Measurements from ENCODE around the gene ARL8A.
"Not testable (repeated sequence)": the region's sequence is repeated elsewhere in the genome, so short reads cannot be mapped to it uniquely, and the experiment has no call there.

Gene ARL8A

DNA sequence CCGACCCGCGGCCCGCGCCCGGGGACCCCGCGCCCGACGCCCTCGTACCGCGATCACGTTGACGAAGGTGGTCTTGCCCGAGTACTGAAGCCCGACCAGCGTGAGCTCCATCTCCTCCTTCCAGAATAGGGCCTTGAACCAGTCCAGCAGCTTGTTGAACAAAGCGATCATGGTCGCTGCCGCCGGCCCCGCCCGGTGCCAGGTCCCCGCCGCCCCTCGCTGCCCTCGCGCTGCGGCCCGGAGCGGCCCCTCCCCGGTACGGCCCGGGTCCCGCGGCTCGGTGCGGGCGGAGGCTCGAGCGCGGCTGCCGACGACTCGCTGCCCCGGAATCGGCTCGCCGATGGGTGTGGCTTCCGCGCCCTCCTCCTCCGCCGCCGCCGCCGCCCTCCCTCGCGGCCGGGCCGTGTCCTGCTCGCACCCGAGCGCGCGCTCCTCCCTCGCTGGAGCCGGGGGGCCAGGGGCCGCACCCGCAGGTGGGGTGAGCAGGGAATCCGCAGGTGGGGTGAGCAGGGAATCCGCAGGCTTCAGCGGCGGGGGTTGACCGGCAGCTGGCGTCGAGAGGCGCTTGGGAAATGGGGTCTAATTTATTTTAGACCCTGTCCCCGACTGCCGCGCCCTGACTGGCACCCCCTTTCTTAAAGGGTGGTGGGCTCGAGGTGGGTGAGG is at the start of gene ARL8A:
Gene ARL8A, minus strand, starts transcription at position 336 of the 666 bp plus-strand sequence. Its CDS starts 165 bp downstream, at position 171.
- no peak for DNase-seq (ENCODE audit: low read depth in 3 of 3)

DNA sequence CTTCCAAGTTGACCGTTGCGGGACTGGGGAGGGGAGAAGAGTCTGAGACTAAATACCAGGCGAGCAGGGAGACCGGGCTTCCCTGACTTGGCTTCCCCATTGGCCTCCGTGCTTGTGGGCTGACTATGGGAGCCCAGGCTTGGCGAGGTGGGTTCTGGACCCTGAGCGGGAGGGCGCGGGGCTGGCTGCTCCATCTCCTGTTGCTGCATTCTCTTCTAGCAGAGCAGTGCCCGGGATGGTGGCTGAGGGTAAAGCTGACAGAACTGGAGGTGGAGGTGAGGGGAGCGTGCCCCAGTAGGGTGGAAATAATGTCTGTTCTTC is 49.8 kb upstream of the ARL8A start:
- no peak for DNase-seq (ENCODE audit: low read depth in 3 of 3)

DNA sequence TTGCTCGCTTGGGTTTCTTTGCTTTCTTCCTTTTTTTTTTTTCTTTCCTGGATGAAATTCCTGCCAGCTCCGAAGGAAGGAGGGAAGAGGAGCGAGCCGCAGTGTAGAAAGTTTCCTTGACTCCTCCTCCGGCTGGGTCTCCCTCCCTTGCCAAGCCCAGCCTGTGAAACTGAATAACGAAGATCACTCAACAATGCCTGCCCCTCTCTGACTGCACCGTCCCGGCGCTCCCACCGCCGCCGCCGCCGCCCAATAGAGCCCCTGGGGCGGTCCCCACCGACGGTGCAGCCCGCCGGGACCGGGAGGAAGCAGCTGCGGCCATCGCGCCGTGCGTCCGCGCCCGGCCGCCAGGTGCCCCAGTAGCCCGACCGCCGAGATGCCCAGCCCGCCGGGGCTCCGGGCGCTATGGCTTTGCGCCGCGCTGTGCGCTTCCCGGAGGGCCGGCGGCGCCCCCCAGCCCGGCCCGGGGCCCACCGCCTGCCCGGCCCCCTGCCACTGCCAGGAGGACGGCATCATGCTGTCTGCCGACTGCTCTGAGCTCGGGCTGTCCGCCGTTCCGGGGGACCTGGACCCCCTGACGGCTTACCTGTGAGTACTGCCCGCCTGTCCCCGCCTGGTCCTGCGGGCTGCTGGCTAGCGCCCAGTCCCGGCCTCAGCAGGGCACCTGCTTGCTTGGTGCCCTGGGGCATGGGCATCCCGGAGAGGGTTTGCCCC is 49.2 kb upstream of the ARL8A start, which contains the start of gene LGR6:
Gene LGR6, plus strand, starts transcription at position 186 of the 714 bp plus-strand sequence. Its CDS starts 191 bp downstream, at position 377.
- DNase-seq (ENCODE audit: low read depth in 3 of 3) = no peak

DNA sequence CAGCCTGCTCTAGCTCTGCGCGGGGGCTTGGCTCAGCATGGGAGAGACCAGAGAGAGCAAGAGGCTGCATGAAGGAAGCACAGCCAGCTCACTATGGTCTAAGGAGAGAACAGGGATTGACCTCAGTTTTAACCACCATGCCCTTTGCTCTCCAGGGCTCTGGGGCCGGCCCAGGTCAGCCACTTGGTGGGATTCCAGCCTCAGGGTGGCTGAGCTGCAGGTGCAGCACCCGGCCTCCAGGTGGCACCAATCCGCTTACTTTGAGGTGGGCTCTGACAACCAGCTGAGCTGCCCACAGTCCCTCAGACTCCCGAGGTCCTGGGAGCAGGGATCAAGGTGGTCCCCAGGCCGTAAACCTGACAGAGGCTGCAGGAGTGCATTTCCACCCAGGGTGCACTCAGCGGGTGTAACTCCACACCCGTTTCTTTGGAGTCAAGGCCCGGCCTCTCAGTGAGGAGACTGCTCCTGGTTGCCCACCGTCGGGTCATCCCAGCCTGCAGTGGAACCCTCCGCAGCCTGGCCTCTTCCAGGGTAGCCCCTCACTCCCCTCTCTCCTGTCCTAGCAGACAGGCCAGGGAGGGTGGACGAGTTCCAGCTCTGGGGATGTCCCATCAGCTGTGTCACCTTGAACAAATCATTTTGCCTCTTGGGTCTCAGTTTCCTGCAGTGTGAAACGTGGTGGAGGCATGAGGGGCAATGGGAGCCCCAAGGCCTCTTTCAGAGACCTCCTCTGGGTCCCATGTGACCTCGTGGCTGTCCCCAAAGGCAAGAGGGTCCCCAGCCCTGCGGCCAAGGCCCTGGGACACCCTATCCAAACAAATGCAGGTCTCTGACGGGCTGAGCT is 48.5 kb upstream of the ARL8A start:
- peak in 2 of 3 donors; percentile 18 to 46 for DNase-seq (ENCODE audit: low read depth in 3 of 3)

DNA sequence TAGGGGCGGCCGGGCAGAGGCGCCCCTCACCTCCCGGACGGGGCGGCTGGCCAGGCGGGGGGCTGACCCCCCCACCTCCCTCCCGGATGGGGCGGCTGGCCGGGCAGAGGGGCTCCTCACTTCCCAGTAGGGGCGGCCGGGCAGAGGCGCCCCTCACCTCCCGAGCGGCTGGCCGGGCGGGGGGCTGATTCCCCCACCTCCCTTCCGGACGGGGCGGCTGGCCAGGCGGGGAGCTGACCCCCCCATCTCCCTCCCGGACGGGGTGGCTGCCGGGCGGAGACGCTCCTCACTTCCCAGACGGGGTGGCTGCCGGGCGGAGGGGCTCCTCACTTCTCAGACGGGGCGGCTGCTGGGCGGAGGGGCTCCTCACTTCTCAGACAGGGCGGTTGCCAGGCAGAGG is 46.9 kb upstream of the ARL8A start:
- not testable (repeated sequence) for DNase-seq (ENCODE audit: low read depth in 3 of 3)

DNA sequence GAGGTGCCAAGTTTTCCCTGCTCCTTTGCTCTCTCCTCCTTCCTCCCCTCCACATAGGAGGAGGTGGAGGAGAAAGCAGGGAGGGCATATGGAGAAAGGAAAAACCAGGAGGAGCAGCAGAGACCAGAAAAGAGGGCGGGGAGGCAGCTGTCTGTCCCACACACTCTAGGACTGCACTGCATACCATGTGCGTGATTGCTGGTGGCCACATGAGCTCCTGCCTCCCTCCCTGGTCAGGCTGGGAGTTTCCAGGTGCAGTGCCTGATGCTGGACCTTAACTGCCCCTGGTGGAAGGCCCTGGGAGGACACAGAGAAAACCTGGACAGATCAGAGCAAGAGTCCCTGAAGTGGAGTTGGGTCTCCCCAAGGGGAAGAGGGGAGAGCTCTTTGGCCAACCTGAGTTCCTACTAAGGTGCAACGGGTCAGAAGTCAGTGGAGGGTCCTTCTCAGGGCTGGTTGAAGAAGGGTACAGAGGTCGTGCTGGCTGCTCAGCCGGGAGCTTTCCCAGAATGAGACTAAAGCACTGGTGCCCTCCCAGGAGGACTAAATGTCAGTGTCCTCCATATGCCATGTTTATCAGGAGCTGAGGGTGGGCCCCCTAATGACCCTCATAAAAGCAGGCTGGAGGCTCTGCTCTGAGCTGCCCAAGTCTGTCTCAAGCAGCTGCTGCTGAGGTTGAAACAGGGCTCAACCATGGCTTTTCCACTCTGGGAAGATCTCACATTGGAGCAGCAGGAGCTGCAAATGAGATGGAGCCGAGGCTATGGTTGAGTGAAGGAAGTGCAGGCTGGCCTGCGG is 45.6 kb upstream of the ARL8A start:
- no peak for DNase-seq (ENCODE audit: low read depth in 3 of 3)

DNA sequence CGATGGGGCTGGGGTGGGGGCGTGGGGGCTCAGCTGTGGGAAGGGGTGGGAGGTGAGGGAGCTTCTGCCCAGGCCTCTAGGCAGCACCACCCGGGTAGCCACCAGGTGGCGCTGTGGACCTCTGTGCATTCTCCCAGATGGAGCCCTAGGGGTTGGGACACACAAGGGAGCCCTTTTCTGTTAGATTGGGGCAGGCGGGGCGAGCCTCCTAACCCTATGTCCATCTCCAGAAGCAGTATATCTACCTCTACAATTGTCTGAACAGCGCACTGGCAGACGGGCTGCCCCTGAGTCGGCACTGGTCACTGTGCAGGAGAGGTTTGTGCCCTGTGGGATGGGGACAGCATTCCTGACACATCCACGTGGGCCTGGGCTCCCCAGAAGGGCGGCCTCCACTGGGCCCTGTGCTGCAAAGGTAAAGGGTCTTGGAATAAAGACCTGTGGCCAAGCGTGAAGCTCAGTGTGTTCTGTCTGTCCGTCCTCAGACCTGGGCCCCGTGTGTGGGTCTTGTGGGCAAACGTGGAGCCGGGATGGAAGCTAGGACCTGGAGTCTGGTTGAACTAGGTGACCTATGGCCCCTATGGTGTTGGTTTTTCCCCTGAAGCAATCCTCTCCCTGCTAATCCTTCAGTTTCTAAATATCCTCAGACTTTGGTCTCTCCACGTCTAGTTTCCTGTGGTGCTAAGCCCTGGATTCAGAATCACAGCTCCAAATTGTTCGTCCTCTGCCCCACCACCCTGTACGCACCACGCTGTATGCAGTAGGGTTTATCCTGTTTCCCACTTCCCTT is 44.7 kb upstream of the ARL8A start:
- peak; percentile 64 to 83 (median 80) for DNase-seq (ENCODE audit: low read depth in 3 of 3)

DNA sequence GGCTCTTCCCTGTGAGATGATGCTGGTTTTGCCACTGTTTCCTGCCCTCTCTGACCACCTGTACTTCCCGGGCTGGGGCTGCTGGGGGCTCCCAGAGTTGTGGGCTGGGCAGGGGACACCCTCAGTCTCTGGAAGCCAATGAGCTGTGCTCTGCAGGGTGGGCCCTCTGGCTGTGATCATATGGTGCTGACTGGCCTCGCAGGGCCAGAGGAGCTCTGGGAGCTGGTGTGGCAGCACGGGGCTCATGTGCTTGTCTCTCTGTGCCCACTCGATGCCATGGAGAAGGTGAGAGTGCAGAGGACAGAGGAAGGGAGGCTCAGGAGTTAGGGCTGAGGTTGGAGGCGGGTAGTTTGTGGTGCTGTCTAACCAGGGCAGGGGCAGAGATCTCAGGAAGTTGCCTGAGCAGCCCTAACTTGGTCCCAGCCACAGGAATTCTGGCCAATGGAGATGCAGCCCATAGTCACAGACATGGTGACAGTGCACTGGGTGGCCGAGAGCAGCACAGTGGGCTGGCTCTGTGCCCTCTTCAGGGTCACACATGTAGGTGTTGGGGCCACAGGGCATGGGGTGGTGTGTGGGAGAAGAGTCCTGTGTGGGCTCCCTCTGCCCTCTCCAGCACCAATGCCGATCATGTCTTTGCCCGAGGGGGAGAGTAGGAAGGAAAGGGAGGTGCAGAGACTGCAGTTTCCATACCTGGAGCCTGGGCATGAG is 43.3 kb upstream of the ARL8A start:
- no peak for DNase-seq (ENCODE audit: low read depth in 3 of 3)

DNA sequence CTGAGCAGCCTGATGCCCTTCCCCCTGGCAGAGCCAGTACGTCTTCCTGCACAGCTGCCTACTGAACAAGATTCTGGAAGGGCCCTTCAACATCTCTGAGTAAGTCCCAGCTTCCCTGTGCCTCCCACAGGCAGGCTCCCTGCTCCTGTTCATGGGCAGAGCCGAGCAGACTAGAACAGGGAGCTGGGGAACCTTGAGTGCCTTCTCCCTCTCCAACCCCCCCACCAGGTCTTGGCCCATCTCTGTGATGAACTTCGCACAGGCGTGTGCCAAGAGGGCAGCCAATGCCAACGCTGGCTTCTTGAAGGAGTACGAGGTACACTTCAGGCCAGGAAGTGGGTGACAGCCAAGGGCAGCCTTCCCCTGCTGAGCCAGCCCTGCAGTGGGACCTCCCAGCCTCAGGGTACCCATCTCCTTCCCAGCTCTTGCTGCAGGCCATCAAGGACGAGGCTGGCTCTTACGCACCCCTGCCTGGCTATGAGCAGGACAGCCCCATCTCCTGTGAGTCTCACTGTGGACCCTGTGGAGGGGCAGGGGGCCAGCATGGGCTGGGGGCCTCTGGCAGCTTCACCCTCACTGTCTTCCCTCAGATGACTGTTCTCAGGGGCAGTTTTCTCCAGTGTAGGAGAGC is 42.6 kb upstream of the ARL8A start:
- DNase-seq (ENCODE audit: low read depth in 3 of 3) = no peak

DNA sequence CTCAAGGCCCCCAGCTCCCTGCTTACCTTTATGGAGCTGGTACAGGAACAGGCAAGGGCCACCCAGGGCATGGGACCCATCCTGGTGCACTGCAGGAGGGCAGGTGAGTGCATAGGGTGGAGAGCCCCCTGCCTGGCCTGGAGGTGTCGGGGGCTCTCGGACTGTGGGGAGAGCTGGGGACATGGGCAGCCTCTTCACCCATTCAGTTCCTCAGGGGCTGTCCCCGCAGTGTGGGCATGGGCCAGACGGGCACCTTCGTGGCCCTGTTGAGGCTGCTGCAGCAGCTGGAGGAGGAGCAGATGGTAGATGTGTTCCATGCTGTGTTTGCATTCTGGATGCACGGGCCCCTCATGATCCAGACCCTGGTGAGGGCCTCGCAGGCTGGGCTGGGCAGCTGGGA is 41.8 kb upstream of the ARL8A start:
- no peak for DNase-seq (ENCODE audit: low read depth in 3 of 3)

DNA sequence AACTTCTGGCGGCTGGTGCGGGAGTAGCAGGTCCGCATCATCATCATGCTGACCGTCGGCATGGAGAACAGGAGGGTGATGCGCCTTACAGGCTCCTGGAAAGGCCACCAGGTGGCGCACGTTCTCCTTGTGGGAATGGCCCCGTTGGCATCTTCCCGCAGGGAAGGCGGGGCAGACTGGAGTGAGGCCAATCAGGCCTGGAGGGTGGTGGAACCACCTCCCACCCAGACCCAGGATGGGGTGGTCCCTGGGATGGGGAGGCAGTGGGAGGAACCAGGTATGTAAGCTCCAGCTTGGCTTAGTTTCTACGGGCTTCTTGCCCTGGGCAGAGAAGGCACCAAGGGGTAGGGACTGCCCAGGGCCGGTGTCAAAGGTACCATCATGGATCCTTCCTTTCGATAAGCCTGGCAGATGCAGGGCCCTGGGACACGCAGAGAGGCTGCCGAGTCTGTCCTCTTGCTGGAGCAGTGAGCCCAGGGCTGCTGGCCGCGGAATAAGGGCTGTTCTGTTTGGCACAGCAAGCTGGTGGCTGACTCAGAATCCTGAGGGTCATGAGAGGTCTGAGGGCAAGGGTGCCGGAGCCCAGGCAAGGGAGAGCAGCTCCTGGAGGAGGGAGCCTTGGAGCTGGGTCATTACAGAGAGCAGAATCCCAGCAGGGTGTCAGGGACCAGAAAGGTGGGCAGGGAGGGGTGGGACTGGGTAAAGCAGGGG is 40.4 kb upstream of the ARL8A start:
- peak; percentile 59 to 73 (median 67) for DNase-seq (ENCODE audit: low read depth in 3 of 3)

DNA sequence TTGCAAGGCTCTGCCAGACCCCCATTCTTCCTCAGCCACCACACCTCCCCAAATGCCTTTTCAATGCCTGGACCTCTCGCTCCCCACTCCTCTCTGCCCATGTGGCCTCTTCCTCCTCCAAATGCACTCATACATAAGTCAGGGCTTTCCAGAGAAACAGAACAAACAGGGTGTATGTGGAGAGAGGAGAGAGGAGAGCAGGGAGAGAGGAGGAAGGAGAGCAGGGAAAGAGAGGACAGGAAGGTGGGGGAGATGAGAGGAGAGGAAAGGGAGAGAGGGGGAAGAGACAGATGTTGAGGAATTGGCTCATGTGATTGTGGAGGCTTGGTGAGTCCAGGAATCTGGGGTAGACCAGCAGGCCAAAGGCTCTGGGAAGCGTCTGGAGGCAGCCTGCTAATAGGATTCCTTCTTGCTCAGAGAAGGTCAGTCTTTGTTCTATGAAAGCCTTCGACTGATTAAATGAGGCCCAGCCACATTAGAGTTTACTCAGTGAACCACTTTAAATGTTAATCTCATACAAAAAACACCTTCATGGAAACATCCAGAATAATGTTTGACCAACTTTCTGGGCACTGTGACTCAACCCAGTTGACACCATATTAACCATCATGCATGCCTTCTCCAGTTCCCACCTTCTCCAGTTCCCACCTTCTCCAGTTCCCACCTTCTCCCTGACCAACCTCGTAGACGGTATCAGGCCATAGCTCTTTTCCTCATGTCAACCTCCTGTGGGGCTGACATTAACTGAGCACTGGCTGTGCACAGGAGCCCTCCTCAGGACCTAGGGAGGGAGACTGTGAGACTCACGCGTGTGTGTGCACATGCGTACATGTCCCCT is 37.7 kb upstream of the ARL8A start:
- no peak for DNase-seq (ENCODE audit: low read depth in 3 of 3)

DNA sequence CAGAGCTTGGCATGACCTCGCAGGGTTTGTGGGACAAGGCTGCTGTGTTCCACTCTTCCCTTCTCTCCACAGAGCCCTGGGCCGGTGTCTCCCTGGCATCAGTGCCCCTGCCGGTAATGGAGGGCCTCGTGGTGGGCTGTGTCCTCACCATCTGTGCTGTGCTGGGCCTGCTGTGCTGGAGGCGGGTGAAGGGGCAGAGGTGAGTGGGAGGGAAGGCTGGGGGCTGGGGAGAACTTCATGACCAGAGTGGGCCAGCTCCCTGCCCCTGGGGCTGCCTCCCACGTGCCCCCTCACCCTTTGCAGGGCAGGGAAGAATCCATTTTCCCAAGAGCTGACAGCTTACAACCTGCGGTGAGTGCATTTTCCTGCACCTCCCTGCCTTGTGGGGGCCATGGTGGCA is 37.0 kb upstream of the ARL8A start:
- no peak for DNase-seq (ENCODE audit: low read depth in 3 of 3)

DNA sequence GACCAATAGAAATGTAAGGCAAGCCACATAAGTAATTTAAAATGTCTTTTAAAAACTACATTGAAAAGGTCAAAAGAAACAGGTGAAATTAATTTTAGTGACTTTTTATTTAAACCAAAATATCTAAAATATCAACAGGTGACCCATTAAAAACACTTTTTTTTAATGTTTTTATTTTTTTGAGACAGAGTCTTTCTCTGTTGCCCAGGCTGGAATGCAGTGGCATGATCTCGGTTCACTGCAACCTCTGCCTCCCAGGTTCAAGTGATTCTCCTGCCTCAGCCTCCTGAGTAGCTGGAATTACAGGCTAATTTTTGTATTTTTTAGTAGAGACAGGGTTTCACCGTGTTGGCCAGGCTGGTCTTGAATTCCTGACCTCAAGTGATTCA is 36.2 kb upstream of the ARL8A start:
- not testable (repeated sequence) for DNase-seq (ENCODE audit: low read depth in 3 of 3)

DNA sequence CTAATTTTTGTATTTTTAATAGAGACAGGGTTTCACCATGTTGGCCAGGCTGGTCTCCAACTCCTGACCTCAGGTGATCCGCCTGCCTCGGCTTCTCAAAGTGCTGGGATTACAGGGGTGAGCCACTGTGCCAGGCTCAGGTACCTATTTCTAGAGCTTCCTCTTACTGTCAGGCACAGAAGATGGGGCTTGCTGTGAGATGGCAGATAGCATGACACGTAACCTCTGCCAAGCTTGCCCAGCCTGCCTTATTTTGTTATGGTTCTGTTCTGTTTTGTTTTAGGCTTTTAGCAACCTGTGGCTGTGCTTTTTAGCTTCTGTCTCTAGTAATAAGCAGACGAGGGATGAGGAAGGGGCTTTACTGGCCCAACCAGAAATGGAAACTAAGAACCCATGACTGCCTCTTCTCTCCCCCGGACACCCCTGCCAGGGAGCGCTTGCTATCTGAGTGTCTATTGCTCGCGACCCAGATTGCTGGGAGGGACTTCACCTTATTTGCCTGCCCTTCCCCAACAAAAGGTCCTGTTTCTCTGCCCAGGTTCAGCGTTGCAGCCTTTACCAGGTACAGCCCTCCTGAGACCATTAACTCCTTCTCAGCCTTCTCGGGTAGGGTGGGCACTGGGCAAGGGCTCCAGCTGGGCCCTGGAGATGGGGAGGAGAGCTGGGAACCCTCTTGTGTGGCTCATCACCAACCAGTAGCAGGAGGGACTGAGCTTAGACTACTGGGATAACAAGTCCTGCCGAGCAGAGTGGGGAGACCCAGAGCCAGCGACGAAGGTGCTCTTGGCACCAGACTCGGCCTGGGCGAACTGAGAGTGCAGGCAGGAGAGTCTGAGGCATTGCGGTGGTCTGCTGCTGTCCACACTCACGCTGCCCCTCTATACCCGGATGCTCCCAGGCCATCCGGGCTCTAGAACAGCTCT is 35.6 kb upstream of the ARL8A start:
- no peak for DNase-seq (ENCODE audit: low read depth in 3 of 3)

DNA sequence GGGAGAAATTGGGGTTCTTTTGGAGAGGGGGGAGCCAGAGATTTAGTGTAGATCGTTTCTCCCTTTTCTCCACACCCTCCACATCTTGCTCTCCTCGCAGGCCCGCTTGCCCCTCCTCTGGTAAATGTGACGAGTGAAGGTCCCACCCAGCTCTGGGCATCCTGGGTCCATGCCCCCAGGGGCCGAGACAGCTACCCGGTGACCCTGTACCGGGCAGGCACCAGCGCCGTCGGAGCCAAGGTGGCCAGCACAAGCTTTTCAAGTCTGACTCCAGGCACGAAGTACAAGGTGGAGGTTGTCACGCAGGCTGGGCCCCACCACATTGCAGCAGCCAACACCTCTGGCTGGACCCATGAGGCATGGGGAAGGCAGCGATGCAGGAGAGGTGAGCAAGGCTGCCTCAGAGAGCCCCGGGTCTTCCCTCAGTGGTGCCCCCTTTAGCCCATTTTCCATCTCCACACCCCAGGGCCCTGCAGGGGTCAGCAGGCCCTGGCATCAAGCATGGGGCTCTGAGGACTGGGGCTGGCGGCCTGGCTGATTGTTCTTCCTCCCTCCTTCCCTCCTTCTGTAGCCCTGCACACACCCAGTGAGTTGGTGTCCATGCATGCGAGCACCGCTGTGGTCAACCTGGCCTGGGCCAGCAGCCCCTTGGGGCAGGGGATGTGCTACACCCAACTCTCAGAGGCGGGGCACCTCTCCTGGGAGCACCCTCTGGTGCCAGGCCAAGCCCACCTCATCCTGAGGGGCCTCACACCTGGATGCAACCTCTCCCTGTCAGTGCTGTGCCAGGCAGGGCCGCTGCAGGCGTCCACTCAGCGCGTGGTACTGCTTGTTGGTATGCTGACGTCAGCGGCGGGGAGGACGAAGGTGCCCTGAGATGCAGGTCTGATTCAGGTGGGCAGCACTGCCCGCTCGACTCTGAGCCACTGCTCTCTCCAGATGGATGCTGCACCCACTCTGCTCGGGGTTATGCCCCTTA is 32.7 kb upstream of the ARL8A start:
- no peak for DNase-seq (ENCODE audit: low read depth in 3 of 3)

All from stimulated activated CD4-positive, alpha-beta T cell treated with anti-CD3 and anti-CD28 coated beads, TNF-alpha, amount 100 ng/mL, for 48 hours (primary cell).